GM12892 (cell line): ENCODE data around the gene PRR3.

Experiments used
- DNase-seq: peaks from one replicate; pipeline ENCODE4 v3.0.0; 2011; ENCODE audit not compliant: insufficient read length
- FAIRE-seq: peaks from 2 replicates; lab custom pipeline; 2011; peaks lifted over from hg19 to GRCh38; lab: Jason Lieb, UNC
- POLR2A ChIP-seq: IDR thresholded peaks from 2 replicates; pipeline ENCODE4 v1.6.1; 2011; ENCODE audit warnings: low read depth, low read length, control low read depth
- POLR2AphosphoS5 ChIP-seq: IDR thresholded peaks from 2 replicates; pipeline ENCODE4 v1.6.1; 2011; ENCODE audit warnings: low read depth, low read length, control low read depth
- TAF1 ChIP-seq: IDR thresholded peaks from 2 replicates; pipeline ENCODE4 v1.6.1; 2011; ENCODE audit warnings: low read depth, mild to moderate bottlenecking, control low read depth, low read length, borderline replicate concordance

Gene PRR3

DNA sequence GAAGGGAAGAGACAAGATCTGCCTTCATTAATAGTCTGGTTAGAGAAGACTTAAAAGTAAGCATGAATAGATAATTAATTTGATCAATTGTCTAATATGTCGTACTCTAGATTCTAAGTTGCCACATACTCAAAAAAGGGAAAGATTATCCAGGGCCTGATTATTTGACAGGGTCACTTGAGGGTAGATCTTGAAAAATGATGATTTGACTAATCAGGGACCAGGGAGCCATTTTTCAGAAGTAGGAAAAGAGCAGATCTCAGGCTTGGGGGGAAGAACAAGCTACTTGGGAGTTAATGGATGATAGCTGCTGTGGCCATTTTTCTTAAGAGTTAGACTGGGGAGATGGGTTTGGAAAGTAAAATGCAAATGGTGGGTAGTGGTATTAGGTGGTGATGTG is 35.2 kb downstream of the PRR3 start:
- no peak for FAIRE-seq
- TF ChIP-seq POLR2AphosphoS5 (no peak), TAF1 (no peak), POLR2A (no peak)

DNA sequence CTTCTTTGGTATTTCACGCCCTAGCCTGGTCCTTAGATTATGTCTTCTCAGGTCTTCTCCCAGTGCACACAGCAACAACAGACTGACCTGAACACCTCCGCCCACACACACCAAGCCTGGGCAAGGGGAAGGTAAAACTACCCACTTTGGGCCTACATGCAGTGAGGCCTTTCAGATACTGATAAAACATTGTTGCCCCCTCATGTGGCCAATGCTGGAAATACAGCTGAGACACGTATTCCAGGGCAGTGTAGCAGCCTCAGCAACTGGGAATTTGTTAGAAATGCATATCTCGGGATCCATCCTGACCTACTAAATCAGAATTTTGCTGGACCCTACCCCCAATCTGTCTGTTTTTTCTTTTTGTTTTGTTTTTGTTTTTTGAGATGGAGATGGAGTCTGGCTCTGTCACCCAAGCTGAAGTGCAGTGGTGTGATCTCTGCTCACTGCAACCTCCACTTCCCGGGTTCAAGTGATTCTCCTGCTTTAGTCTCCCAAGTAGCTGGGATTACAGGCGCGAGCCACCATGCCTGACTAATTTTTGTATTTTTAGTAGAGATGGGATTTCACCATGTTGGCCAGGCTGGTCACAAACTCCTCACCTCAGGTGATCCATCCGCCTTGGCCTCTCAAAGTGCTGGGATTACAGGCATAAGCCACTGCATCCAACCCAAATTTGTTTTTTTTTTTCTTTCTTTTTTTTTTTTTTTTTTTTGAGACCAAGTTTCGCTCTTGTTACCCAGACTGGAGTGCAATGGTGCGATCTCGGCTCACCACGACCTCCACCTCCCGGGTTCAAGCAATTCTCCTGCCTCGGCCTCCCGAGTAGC is 40.4 kb downstream of the PRR3 start:
- peak; percentile 62 for DNase-seq
- FAIRE-seq: peak; percentile 86

More for the DNA sequence above, 35.2 kb downstream of the PRR3 start:
- no peak for DNase-seq

DNA sequence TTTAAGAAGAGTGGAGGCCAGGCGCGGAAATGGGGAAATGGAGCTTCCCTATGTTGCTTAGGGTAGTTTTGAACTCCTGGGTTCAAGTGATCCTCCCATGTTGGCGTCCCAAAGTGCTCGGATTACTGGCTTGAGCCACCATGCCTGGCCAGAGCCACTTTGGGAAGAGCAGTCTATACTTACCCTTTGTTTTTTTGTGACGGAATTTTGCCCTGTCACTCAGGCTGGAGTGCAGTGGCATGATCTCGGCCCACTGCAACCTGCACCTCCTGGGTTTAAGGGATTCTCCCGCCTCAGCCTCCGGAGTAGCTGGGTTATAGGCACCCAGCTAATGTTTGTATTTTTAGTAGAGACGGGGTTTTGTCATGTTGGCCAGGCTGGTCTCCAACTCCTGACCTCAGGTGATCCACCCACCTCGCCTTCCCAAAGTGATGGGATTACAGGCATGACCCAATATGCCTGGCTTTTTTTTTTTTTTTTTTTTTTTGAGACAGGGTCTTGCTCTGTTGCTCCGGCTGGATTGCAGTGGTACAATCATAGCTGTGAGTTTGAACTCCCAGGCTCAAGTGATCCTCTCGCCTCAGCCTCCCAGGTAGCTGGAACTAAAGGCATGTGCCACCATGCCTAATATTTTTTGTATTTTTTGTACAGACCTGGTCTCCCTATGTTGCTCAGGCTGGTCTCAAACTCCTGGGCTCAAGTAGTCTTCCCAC is 42.0 kb downstream of the PRR3 start:
- no peak for TF ChIP-seq POLR2AphosphoS5
- no peak for TF ChIP-seq POLR2A
- no peak for TF ChIP-seq TAF1
- no peak for DNase-seq
- FAIRE-seq: no peak

DNA sequence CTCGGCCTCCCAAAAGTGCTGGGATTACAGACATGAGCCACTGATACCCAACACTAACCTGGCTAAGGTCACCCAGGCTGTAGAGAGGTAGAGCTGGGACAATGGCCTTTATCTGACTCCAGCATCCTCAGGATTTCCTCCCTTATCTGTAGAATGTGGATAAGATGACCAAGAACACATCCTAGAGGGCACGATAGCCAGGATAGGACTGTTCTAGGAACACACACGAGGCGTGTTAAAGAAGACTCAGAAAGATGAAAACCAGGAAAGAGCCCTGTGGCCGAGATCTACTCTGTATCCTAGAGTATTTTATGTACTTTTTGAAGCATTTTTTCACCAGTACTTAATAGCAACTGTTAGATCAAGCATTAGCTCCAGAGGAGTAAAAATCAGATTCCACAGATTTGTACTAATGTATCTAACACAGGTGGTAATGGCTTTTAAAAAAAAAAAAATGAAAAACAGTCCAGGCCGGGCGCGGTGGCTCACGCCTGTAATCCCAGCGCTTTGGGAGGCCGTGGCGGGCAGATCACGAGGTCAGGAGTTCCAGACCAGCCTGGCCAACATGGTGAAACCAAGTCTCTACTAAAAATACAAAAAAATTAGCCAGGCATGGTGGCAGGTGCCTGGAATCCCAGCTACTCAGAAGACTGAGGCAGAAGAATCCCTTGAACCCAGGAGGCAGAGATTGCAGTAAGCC is 42.7 kb downstream of the PRR3 start:
- FAIRE-seq (no peak), DNase-seq (no peak)
- TF ChIP-seq TAF1 (no peak), POLR2AphosphoS5 (no peak), POLR2A (no peak)

DNA sequence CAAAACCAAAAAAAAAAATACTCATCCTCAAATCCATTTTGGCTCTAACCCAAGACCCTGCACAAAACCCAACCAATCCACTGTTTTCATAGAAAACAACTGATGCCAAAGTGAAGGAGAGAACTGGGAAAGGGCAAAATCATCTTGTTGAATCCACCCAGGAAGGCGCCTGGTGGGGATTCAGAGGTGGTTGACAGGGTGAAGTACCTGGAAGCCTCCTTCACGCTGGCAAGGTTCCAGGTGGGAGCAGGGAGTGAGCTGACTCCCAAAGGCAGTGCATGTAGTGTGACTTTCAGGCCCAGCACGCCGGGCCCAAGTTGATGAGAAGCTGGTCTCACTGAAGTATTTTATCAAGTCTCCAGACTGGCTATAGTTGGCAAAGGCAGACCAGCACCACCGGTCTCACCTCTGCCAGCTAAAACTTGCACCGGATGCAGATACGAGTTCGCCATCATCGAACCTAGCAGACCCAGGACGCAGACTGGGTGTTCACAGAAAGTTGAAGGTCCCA is 43.4 kb downstream of the PRR3 start:
- TF ChIP-seq TAF1 (no peak), POLR2A (no peak), POLR2AphosphoS5 (no peak)
- no peak for FAIRE-seq

DNA sequence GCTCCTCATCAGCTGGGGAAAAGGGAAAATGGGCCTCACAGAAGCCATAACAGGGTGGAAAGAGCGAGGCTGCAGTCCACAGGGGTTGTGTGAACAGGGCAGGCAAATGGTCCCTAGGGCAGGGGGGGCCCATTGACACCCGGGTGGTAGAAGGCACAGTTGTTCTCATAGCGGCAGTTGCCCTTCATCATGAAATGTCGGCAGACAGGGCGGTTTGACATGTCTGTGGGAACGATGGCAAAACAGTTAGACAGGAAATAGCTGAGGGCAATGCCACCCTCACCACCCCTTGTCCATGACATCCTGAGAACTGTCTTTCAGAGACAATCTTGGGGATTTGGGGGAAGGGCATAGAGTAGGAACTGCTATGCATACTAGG is 44.3 kb downstream of the PRR3 start:
- TF ChIP-seq TAF1: no peak
- no peak for TF ChIP-seq POLR2AphosphoS5
- TF ChIP-seq POLR2A: no peak
- DNase-seq: no peak

More for the DNA sequence above, 43.4 kb downstream of the PRR3 start:
- no peak for DNase-seq

DNA sequence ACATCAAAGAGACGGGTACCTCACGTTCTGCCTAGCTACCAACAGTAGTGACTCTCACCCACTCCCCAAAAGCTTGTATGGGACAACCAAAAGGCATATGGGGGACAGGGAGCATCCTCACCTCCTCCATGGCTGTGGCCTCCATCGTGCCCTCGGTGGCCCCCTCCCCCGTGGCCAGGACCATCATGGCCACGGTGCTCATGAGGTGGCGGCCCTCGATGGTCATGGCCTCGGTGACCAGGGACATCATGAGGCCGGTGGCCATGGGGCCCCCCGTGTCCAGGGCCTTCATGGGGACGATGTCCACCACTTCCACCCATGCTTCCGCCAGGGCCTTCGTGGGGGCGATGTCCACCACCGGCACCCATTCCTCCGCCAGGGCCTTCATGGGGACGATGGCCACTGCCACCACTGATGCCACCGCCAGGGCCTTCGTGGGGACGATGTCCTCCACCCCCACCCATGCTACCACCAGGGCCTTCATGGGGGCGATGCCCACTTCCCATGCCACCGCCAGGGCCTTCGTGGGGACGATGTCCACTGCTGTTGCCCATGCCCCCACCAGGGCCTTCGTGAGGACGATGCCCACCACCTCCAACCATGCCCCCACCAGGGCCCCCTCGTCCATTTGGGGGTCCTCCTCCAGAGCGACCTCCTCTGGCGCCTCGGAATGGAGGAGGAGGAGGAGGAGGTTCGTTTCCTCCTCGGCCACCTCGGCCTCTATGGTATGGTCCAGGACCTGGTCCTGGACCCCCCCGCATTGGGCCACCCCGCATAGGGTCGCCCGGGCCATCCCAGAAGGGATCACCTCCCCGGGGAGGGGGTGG is 44.9 kb downstream of the PRR3 start:
- no peak for FAIRE-seq
- TF ChIP-seq POLR2A: no peak
- no peak for TF ChIP-seq POLR2AphosphoS5
- no peak for TF ChIP-seq TAF1
- no peak for DNase-seq

More for the DNA sequence above, 44.3 kb downstream of the PRR3 start:
- no peak for FAIRE-seq

DNA sequence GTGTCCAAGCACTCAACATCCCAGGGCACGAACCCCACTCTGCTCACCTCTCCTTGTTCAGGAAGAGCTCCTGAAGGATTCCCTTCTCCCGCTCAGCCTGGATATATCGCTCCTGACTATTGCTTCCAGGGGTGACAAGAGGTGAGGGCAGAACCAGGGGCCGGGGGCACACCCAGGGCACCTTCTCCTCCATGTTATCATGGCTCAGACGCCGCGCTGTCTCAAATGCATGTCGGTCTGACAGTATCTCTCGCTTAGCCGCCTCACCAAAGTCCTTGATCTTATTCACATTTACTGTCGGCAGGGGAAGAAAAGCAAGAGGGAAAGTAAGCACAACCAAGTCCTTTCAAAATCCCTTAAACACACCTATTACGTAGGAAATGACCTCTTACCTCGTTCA is 46.9 kb downstream of the PRR3 start:
- DNase-seq: no peak
- TF ChIP-seq POLR2A (no peak), POLR2AphosphoS5 (no peak), TAF1 (no peak)
- FAIRE-seq: no peak

DNA sequence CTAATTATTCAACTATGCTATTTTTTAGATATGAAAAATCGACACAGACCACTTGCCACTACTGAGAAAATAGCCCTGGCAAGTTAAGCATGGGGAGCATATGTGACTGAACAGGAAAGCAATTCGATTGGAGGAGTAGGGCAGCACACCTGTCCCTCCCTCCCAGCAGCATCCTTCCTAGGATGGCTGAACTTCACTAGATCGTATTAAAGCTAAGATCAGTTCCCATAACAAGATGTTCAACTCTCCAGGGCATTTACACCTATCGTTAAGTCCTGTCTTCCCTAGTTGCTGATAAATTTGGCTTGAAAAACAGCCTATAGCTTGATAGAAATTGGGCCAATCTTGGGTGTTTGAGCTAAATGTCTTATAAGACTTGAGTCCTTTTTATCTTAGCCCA is 53.0 kb downstream of the PRR3 start:
- DNase-seq: no peak
- TF ChIP-seq TAF1: no peak
- no peak for TF ChIP-seq POLR2A
- no peak for TF ChIP-seq POLR2AphosphoS5
- no peak for FAIRE-seq

- TF ChIP-seq POLR2A: no peak
- no peak for TF ChIP-seq POLR2AphosphoS5
- no peak for TF ChIP-seq TAF1
- FAIRE-seq (no peak), DNase-seq (no peak)
Measured at GRCh38 chr6:30611150-30611855, 54.2 kb downstream of the PRR3 start.
